ENCODE data around the gene MSX1.

The MSX1 gene

GRCh38 chr4:4831266-4831665 lies 28.2 kb upstream of the MSX1 start:
- DNase-seq (ENCODE audit: low read depth), result no peak
- H3K4me3 ChIP-seq (ENCODE audit: low read length), result no peak overlapping the region
- TF ChIP-seq CTCF (conservative IDR thresholded peaks at IDR 0.05; ENCODE audit: low read length), result no peak

GRCh38 chr4:4831825-4832224 lies 27.6 kb upstream of the MSX1 start:
- no peak for TF ChIP-seq CTCF (conservative IDR thresholded peaks at IDR 0.05; ENCODE audit: low read length)
- DNase-seq (ENCODE audit: low read depth), result no peak

GRCh38 chr4:4836044-4836443 lies 23.4 kb upstream of the MSX1 start:
- DNase-seq (ENCODE audit: low read depth), result no peak
- H3K4me3 ChIP-seq (ENCODE audit: low read length), result no peak overlapping the region
- TF ChIP-seq CTCF (conservative IDR thresholded peaks at IDR 0.05; ENCODE audit: low read length), result no peak

More at GRCh38 chr4:4831825-4832224, 27.6 kb upstream of the MSX1 start:
- H3K4me3 ChIP-seq (ENCODE audit: low read length), result no peak overlapping the region

- peak; percentile 42 for DNase-seq (ENCODE audit: low read depth)
- H3K4me3 ChIP-seq (ENCODE audit: low read length), result no peak overlapping the region
- TF ChIP-seq CTCF (conservative IDR thresholded peaks at IDR 0.05; ENCODE audit: low read length), result no peak
Measured at GRCh38 chr4:4837316-4837715, 22.1 kb upstream of the MSX1 start.

GRCh38 chr4:4838051-4838935 lies 21.2 kb upstream of the MSX1 start:
- TF ChIP-seq CTCF (conservative IDR thresholded peaks at IDR 0.05; ENCODE audit: low read length), result no peak

GRCh38 chr4:4838936-4839810 lies 20.3 kb upstream of the MSX1 start:
- no peak overlapping the region for H3K4me3 ChIP-seq (ENCODE audit: low read length)
- TF ChIP-seq CTCF (conservative IDR thresholded peaks at IDR 0.05; ENCODE audit: low read length), result no peak
- no peak for DNase-seq (ENCODE audit: low read depth)

More at GRCh38 chr4:4838051-4838935, 21.2 kb upstream of the MSX1 start:
- H3K4me3 ChIP-seq (ENCODE audit: low read length), result no peak overlapping the region
- peak; percentile 57 for DNase-seq (ENCODE audit: low read depth)

Measured in AG10803 (cell line).